Activated CD4-positive, alpha-beta T cell treated with anti-CD3 and anti-CD28 coated beads, Interleukin-2, amount 10 ng/mL, durations not matched to agents 7 days and 5 days (primary cell): ENCODE results near the gene RCAN3. TPM values are rescaled to one million over a fixed set of nuclear protein-coding genes. Genes with fewer than 3 reads are reported as not detected.
A peak's percentile ranks its signal among the peaks of the same experiment; 100 is the strongest.

Experiments
- CTCF ChIA-PET: fragments of 350-600 bp; sonication (Branson Sonifier 250); formaldehyde crosslinking; loops from one replicate; lab custom pipeline; 2021; ENCODE audit warnings: antibody characterized with exemption; lab: Charles Lee
- POLR2A ChIA-PET: fragments of 350-600 bp; sonication (Branson Sonifier 250); formaldehyde crosslinking; loops from one replicate; lab custom pipeline; 2021; ENCODE audit warnings: antibody characterized with exemption; lab: Charles Lee
- DNase-seq: peaks from one replicate; pipeline ENCODE4 v3.0.0-alpha.2; 2020
- H3K27ac Mint-ChIP-seq: one replicate; pipeline ENCODE4 v1.8.0; 2021; ENCODE audit warnings: mild to moderate bottlenecking, moderate library complexity, mixed read lengths
- H3K27me3 Mint-ChIP-seq: one replicate; pipeline ENCODE4 v1.8.0; 2021; ENCODE audit warnings: mixed read lengths
- H3K36me3 Mint-ChIP-seq: one replicate; pipeline ENCODE4 v1.8.0; 2021; ENCODE audit warnings: low read depth, mixed read lengths
- H3K4me1 Mint-ChIP-seq: one replicate; pipeline ENCODE4 v1.8.0; 2021; ENCODE audit warnings: mixed read lengths
- H3K4me3 Mint-ChIP-seq: one replicate; pipeline ENCODE4 v1.8.0; 2021; ENCODE audit warnings: mild to moderate bottlenecking, moderate library complexity, mixed read lengths
- H3K9me3 Mint-ChIP-seq: one replicate; pipeline ENCODE4 v1.8.0; 2021; ENCODE audit warnings: mixed read lengths
- total RNA-seq, 2 experiments: library from RNA; stranded (reverse); gene quantifications; one replicate each; pipeline ENCODE4 v1.2.3, GENCODE V29; 2021

RCAN3 gene
- total RNA-seq, 2 experiments from 2014 or later = 96.8 to 100 TPM

GRCh38 chr1:24470592-24470991 lies 32.0 kb upstream of the RCAN3 start:
- POLR2A ChIA-PET = no interaction called here
- Mint-ChIP-seq H3K27me3 (no peaks in the 10 kb centered on the region), H3K9me3 (no peaks in the 10 kb centered on the region), H3K27ac (no peak overlapping the region), H3K36me3 (peaks cover 54% of the 10 kb centered on the region), H3K4me1 (peaks cover 10% of the 10 kb centered on the region), H3K4me3 (no peak overlapping the region)
- CTCF ChIA-PET = interaction anchor here (0.7 kb wide), 1 partner anchor 345 kb away, joined by 5 read pairs; no protein-coding TSS in a partner anchor
- no peak for DNase-seq

- CTCF ChIA-PET = interaction anchor here (0.6 to 1.3 kb wide), 2 partner anchors 13 to 158 kb away, joined by 3 read pairs; no protein-coding TSS in a partner anchor
These were observed 29.9 kb upstream of the RCAN3 start for GRCh38 chr1:24472527-24473251.

DNA sequence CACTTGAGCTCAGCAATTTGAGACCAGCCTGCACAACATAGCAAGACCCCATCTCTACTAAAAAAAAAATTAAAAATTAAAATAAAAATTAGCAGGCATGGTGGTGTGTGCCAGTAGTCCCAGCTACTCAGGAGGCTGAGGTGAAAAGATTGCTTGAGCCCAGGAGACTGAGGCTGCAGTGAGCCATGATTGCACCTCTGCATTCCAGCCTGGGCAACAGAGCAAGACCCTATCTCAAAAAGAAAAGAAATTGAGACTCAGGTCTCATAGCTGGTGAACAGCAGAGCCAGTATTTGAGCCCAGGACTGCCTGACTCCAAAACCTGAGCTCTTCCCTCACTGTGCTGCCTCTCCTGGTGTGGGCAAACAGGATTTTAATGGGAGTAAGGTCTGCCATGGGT lies 28.4 kb upstream of the RCAN3 start:
- Mint-ChIP-seq H3K4me3 (no peak overlapping the region), H3K36me3 (peaks cover 33% of the 10 kb centered on the region), H3K27ac (no peak overlapping the region), H3K27me3 (no peaks in the 10 kb centered on the region), H3K9me3 (no peaks in the 10 kb centered on the region), H3K4me1 (peaks cover 13% of the 10 kb centered on the region)
- ChIA-PET POLR2A (interaction anchor here (1.1 kb wide), 1 partner anchor 12 kb away, joined by 3 read pairs; no protein-coding TSS in a partner anchor), CTCF (interaction anchor here (0.8 kb wide), 1 partner anchor 10 kb away, joined by 3 read pairs; no protein-coding TSS in a partner anchor)
- no peak for DNase-seq

More at GRCh38 chr1:24472527-24473251, 29.9 kb upstream of the RCAN3 start:
- Mint-ChIP-seq H3K27me3 (no peaks in the 10 kb centered on the region), H3K4me3 (no peak overlapping the region), H3K9me3 (no peaks in the 10 kb centered on the region), H3K27ac (no peak overlapping the region), H3K4me1 (peaks cover 13% of the 10 kb centered on the region), H3K36me3 (peaks cover 43% of the 10 kb centered on the region)
- POLR2A ChIA-PET = no interaction called here
- no peak for DNase-seq

GRCh38 chr1:24475700-24476099 lies 26.9 kb upstream of the RCAN3 start:
- CTCF ChIA-PET = interaction anchor here (0.6 to 1.4 kb wide), 5 partner anchors 13 to 1281 kb away, joined by 3 to 6 read pairs (median 3); partner anchors contain the start of gene NIPAL3
- peaks cover 17% of the 10 kb centered on the region for H3K4me1 Mint-ChIP-seq
- no peak overlapping the region for H3K4me3 Mint-ChIP-seq
- peak overlapping the region; percentile 25 for H3K27ac Mint-ChIP-seq
- POLR2A ChIA-PET = no interaction called here
- no peaks in the 10 kb centered on the region for H3K9me3 Mint-ChIP-seq
- H3K27me3 Mint-ChIP-seq = no peaks in the 10 kb centered on the region
- H3K36me3 Mint-ChIP-seq = peaks cover 24% of the 10 kb centered on the region
- DNase-seq = no peak

DNA sequence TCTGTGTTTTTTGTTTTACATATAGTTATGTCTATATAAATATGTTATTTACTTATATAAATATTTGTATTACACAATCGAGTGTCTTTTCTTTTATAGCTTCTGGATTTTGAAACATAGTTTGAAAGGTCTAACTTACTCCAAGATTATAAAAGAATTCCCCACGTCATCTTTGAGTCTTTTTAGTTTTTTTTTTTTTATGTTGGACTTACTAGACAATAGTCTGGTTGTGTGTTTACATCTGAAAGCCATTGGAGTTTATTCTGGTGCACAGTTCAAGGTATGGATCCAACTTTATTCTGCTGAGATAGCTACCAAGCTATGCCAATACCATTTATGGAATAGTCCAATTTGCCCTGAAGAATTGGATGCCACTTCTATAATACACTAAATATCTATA lies 26.1 kb upstream of the RCAN3 start:
- POLR2A ChIA-PET = interaction anchor here (0.6 kb wide), 1 partner anchor 763 kb away, joined by 6 read pairs; no protein-coding TSS in a partner anchor

GRCh38 chr1:24477309-24477708 lies 25.3 kb upstream of the RCAN3 start:
- no peak for DNase-seq
- Mint-ChIP-seq H3K4me1 (peaks cover 33% of the 10 kb centered on the region), H3K27me3 (no peaks in the 10 kb centered on the region), H3K9me3 (no peaks in the 10 kb centered on the region), H3K4me3 (no peak overlapping the region), H3K27ac (peak overlapping the region; percentile 60), H3K36me3 (peaks cover 21% of the 10 kb centered on the region)
- ChIA-PET POLR2A (no interaction called here), CTCF (interaction anchor here (1.4 kb wide), 2 partner anchors 13 to 14 kb away, joined by 4 to 6 read pairs; no protein-coding TSS in a partner anchor)

More for the DNA sequence above, 26.1 kb upstream of the RCAN3 start:
- CTCF ChIA-PET = interaction anchor here (0.6 to 1.4 kb wide), 7 partner anchors 8 to 182 kb away, joined by 3 to 6 read pairs (median 4); no protein-coding TSS in a partner anchor
- DNase-seq = no peak
- Mint-ChIP-seq H3K27me3 (no peaks in the 10 kb centered on the region), H3K4me3 (no peak overlapping the region), H3K9me3 (no peaks in the 10 kb centered on the region), H3K27ac (no peak overlapping the region), H3K4me1 (peaks cover 26% of the 10 kb centered on the region), H3K36me3 (peaks cover 19% of the 10 kb centered on the region)

- Mint-ChIP-seq H3K27ac (peak overlapping the region; percentile 93), H3K9me3 (peaks cover 3% of the 10 kb centered on the region), H3K4me1 (peaks cover 63% of the 10 kb centered on the region), H3K36me3 (peaks cover 42% of the 10 kb centered on the region), H3K27me3 (no peaks in the 10 kb centered on the region), H3K4me3 (peak overlapping the region; percentile 64)
- ChIA-PET POLR2A (interaction anchor here (1.1 kb wide), 1 partner anchor 22 kb away, joined by 5 read pairs; the partner anchor contains the start of gene RCAN3), CTCF (interaction anchor here (0.9 to 2.5 kb wide), 5 partner anchors 10 to 88 kb away, joined by 3 to 9 read pairs (median 3); no protein-coding TSS in a partner anchor)
- peak; percentile 76 for DNase-seq
These were observed 21.5 kb upstream of the RCAN3 start for GRCh38 chr1:24481101-24481500.

- Mint-ChIP-seq H3K27me3 (no peaks in the 10 kb centered on the region), H3K36me3 (peaks cover 39% of the 10 kb centered on the region), H3K27ac (peak overlapping the region; percentile 93), H3K4me1 (peaks cover 69% of the 10 kb centered on the region), H3K4me3 (peak overlapping the region; percentile 64), H3K9me3 (peaks cover 3% of the 10 kb centered on the region)
- DNase-seq = peak; percentile 63
- CTCF ChIA-PET = interaction anchor here (0.6 to 2.5 kb wide), 6 partner anchors 9 to 91 kb away, joined by 3 to 9 read pairs (median 4); partner anchors contain the start of gene NIPAL3
- POLR2A ChIA-PET = interaction anchor here (0.6 to 1.1 kb wide), 2 partner anchors 21 to 478 kb away, joined by 4 to 5 read pairs; partner anchors contain the start of gene RCAN3
These were observed 20.6 kb upstream of the RCAN3 start for GRCh38 chr1:24481843-24482610.

DNA sequence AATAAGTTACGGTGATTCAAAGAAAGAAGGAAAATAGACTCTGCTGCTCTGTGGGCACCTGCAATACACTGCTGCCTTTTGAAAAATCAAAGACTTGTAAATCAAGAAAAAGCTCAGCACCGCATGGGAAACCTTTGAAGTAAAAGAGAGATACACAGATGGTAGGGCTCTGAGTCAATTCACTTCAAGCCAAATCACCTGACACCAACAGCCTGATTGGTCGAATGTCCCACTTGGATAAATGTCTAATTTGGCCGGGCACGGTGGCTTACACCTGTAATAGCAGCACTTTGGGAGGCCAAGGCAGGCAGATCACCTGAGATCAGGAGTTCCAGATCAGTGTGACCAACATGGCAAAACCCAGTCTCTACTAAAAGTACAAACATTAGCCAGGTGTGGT lies 19.2 kb upstream of the RCAN3 start:
- DNase-seq = peak; percentile 57
- H3K4me1 Mint-ChIP-seq = peaks cover 78% of the 10 kb centered on the region
- ChIA-PET POLR2A (no interaction called here), CTCF (interaction anchor here (0.6 to 1.7 kb wide), 5 partner anchors 18 to 91 kb away, joined by 3 to 5 read pairs (median 3); no protein-coding TSS in a partner anchor)
- peak overlapping the region; percentile 93 for H3K27ac Mint-ChIP-seq
- no peaks in the 10 kb centered on the region for H3K27me3 Mint-ChIP-seq
- peaks cover 40% of the 10 kb centered on the region for H3K36me3 Mint-ChIP-seq
- H3K9me3 Mint-ChIP-seq = peaks cover 3% of the 10 kb centered on the region
- peak overlapping the region; percentile 10 for H3K4me3 Mint-ChIP-seq

DNA sequence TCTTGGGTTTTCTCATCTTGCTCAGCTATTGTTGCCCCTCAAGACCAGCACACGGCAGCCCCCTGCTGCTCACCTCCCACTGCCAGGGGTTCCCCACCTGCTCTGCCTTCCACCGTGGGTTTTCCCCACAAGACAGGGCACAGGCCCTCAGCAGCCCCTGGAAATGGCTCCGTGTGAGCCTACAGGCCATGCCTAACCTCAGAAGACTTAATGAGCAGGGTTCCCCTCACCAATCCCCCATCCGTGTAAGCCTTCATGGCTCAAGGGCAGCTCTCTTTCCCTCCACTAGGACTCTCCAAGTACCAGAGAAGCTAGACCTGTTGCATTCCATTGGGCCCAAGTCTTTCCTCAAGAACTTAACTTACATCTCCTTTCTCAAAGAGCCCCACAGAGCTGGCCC lies 18.4 kb upstream of the RCAN3 start:
- ChIA-PET POLR2A (no interaction called here), CTCF (interaction anchor here (0.7 to 1.7 kb wide), 5 partner anchors 17 to 69 kb away, joined by 3 to 5 read pairs (median 4); partner anchors contain the start of gene NIPAL3)
- H3K36me3 Mint-ChIP-seq = peaks cover 39% of the 10 kb centered on the region
- H3K27ac Mint-ChIP-seq = peak overlapping the region; percentile 93
- H3K4me1 Mint-ChIP-seq = peaks cover 85% of the 10 kb centered on the region
- H3K4me3 Mint-ChIP-seq = no peak overlapping the region
- H3K9me3 Mint-ChIP-seq = peaks cover 7% of the 10 kb centered on the region
- DNase-seq = no peak
- no peaks in the 10 kb centered on the region for H3K27me3 Mint-ChIP-seq

GRCh38 chr1:24486331-24487065 lies 16.1 kb upstream of the RCAN3 start:
- peak; percentile 80 for DNase-seq
- Mint-ChIP-seq H3K36me3 (peaks cover 36% of the 10 kb centered on the region), H3K9me3 (peaks cover 7% of the 10 kb centered on the region), H3K27ac (peak overlapping the region; percentile 93), H3K4me1 (peaks cover 78% of the 10 kb centered on the region), H3K27me3 (no peaks in the 10 kb centered on the region), H3K4me3 (peak overlapping the region; percentile 63)
- ChIA-PET POLR2A (interaction anchor here (0.6 to 1.9 kb wide), 6 partner anchors 12 to 761 kb away, joined by 3 to 15 read pairs (median 4); partner anchors contain the start of genes RCAN3 and RSRP1), CTCF (interaction anchor here (0.5 to 1.7 kb wide), 6 partner anchors 16 to 71 kb away, joined by 3 to 12 read pairs (median 3); partner anchors contain the start of genes NIPAL3 and RCAN3)
